ENCODE measurements around the gene ZNF804B.
A peak's percentile ranks its signal among the peaks of the same experiment; 100 is the strongest.

ZNF804B gene

GRCh38 chr7:88969167-88969566 is 209.7 kb downstream of the ZNF804B start:
- DNase-seq = no peak

- DNase-seq = no peak
Observed at GRCh38 chr7:88985295-88985694, 225.8 kb downstream of the ZNF804B start.

- DNase-seq = no peak
Observed at GRCh38 chr7:89001306-89001705, 241.8 kb downstream of the ZNF804B start.

- DNase-seq = peak; percentile 1
Observed at GRCh38 chr7:89002981-89003956, 243.8 kb downstream of the ZNF804B start.

- DNase-seq = no peak
Observed at GRCh38 chr7:89012016-89012415, 252.5 kb downstream of the ZNF804B start.

GRCh38 chr7:89017695-89018094 is 258.2 kb downstream of the ZNF804B start:
- no peak for DNase-seq

GRCh38 chr7:89021741-89022140 is 262.2 kb downstream of the ZNF804B start:
- DNase-seq = no peak

- DNase-seq = no peak
Observed at GRCh38 chr7:89023206-89023605, 263.7 kb downstream of the ZNF804B start.

GRCh38 chr7:89023877-89024276 is 264.4 kb downstream of the ZNF804B start:
- DNase-seq = no peak

- DNase-seq = no peak
Observed at GRCh38 chr7:89027781-89028180, 268.3 kb downstream of the ZNF804B start.

- no peak for DNase-seq
Observed at GRCh38 chr7:89028319-89028718, 268.8 kb downstream of the ZNF804B start.

- DNase-seq = no peak
Observed at GRCh38 chr7:89029864-89030263, 270.4 kb downstream of the ZNF804B start.

- no peak for DNase-seq
Observed at GRCh38 chr7:89041240-89041639, 281.7 kb downstream of the ZNF804B start.

GRCh38 chr7:89042940-89043339 is 283.4 kb downstream of the ZNF804B start:
- DNase-seq = no peak

GRCh38 chr7:89049043-89049442 is 289.5 kb downstream of the ZNF804B start:
- no peak for DNase-seq

- no peak for DNase-seq
Observed at GRCh38 chr7:89053130-89053529, 293.6 kb downstream of the ZNF804B start.

- DNase-seq = no peak
Observed at GRCh38 chr7:89054361-89054760, 294.9 kb downstream of the ZNF804B start.

- DNase-seq = no peak
Observed at GRCh38 chr7:89060234-89060633, 300.7 kb downstream of the ZNF804B start.

- no peak for DNase-seq
Observed at GRCh38 chr7:89064831-89065230, 305.3 kb downstream of the ZNF804B start.

GRCh38 chr7:89067048-89067447 is 307.5 kb downstream of the ZNF804B start:
- no peak for DNase-seq

GRCh38 chr7:89072081-89072480 is 312.6 kb downstream of the ZNF804B start:
- DNase-seq = no peak

GRCh38 chr7:89073776-89074175 is 314.3 kb downstream of the ZNF804B start:
- no peak for DNase-seq

GRCh38 chr7:89077992-89078391 is 318.5 kb downstream of the ZNF804B start:
- DNase-seq = no peak

GRCh38 chr7:89085580-89085979 is 326.1 kb downstream of the ZNF804B start:
- no peak for DNase-seq
